Astrocyte (in vitro differentiated cells and primary cell): ENCODE results near the gene PNPLA6. TPM values are rescaled to one million over a fixed set of nuclear protein-coding genes. Genes with fewer than 3 reads are reported as not detected.

Source experiments
- DNase-seq: peaks from one replicate; pipeline ENCODE4 v3.0.0-alpha.2; 2010; ENCODE audit warnings: low read depth
- FAIRE-seq: peaks from 2 replicates; lab custom pipeline; 2011; peaks lifted over from hg19 to GRCh38; lab: Jason Lieb, UNC
- H2AFZ ChIP-seq: 2 replicates; pipeline ENCODE4 v1.6.0; 2012; ENCODE audit warnings: low read depth, low read length, inconsistent platforms
- H3K27ac ChIP-seq: 2 replicates; pipeline ENCODE4 v1.5.1; 2011; ENCODE audit warnings: low read depth, low read length, inconsistent platforms
- H3K27me3 ChIP-seq: 2 replicates; pipeline ENCODE4 v1.6.0; 2011; ENCODE audit warnings: low read length, inconsistent platforms; ENCODE audit not compliant: insufficient read depth
- H3K36me3 ChIP-seq: 2 replicates; pipeline ENCODE4 v1.5.1; 2011; ENCODE audit warnings: low read length, inconsistent platforms; ENCODE audit not compliant: insufficient read depth
- H3K4me1 ChIP-seq: 2 replicates; pipeline ENCODE4 v1.5.1; 2011; ENCODE audit warnings: low read length, inconsistent platforms; ENCODE audit not compliant: insufficient read depth
- H3K4me2 ChIP-seq: 2 replicates; pipeline ENCODE4 v1.6.0; 2012; ENCODE audit warnings: low read length, inconsistent platforms
- H3K4me3 ChIP-seq: 2 replicates; pipeline ENCODE4 v1.5.1; 2011; ENCODE audit warnings: low read depth, mild to moderate bottlenecking, low read length, inconsistent platforms; ENCODE audit not compliant: insufficient read depth
- H3K79me2 ChIP-seq: 2 replicates; pipeline ENCODE4 v1.6.0; 2012; ENCODE audit warnings: mild to moderate bottlenecking, low read length, inconsistent platforms; ENCODE audit not compliant: insufficient read depth
- H3K9ac ChIP-seq: 2 replicates; pipeline ENCODE4 v1.6.0; 2012; ENCODE audit warnings: mild to moderate bottlenecking, low read length, inconsistent platforms
- H3K9me3 ChIP-seq: 2 replicates; pipeline ENCODE4 v1.5.1; 2012; ENCODE audit warnings: low read depth, mild to moderate bottlenecking, low read length, inconsistent platforms; ENCODE audit not compliant: insufficient read depth
- H4K20me1 ChIP-seq: 2 replicates; pipeline ENCODE4 v1.6.0; 2012; ENCODE audit warnings: low read length, inconsistent platforms; ENCODE audit not compliant: insufficient read depth
- H3K27ac Mint-ChIP-seq: one replicate; pipeline ENCODE4 v1.8.0; 2021; ENCODE audit warnings: mild to moderate bottlenecking, mixed read lengths; ENCODE audit not compliant: unreplicated experiment
- H3K27me3 Mint-ChIP-seq: one replicate; pipeline ENCODE4 v1.8.0; 2021; ENCODE audit warnings: low read depth, mixed read lengths; ENCODE audit not compliant: unreplicated experiment
- H3K36me3 Mint-ChIP-seq: one replicate; pipeline ENCODE4 v1.8.0; 2021; ENCODE audit warnings: low read depth, mixed read lengths; ENCODE audit not compliant: unreplicated experiment
- H3K4me1 Mint-ChIP-seq: one replicate; pipeline ENCODE4 v1.8.0; 2021; ENCODE audit warnings: low read depth, mixed read lengths; ENCODE audit not compliant: unreplicated experiment
- H3K4me3 Mint-ChIP-seq: one replicate; pipeline ENCODE4 v1.8.0; 2021; ENCODE audit warnings: mild to moderate bottlenecking, moderate library complexity, mixed read lengths; ENCODE audit not compliant: unreplicated experiment
- H3K9me3 Mint-ChIP-seq: one replicate; pipeline ENCODE4 v1.8.0; 2021; ENCODE audit warnings: mild to moderate bottlenecking, mixed read lengths; ENCODE audit not compliant: unreplicated experiment
- EZH2 ChIP-seq: IDR thresholded peaks from 2 replicates; pipeline ENCODE4 v1.6.1; 2012; ENCODE audit warnings: mild to moderate bottlenecking, low read length, inconsistent platforms; ENCODE audit not compliant: insufficient read depth
- total RNA-seq: library from RNA; stranded (reverse); gene quantifications from 2 replicates; pipeline ENCODE4 v1.2.1, GENCODE V29; 2021
- TF ChIP-seq, protein P1 (sequence below): IDR thresholded peaks from 2 replicates; pipeline ENCODE4 v1.5.1; 2011; ENCODE audit warnings: low read depth, mild to moderate bottlenecking, inconsistent platforms, low read length, moderate library complexity; ENCODE audit not compliant: insufficient read depth

PNPLA6 gene
- total RNA-seq, 1 donor from 2014 or later, result 90.2 TPM

DNA sequence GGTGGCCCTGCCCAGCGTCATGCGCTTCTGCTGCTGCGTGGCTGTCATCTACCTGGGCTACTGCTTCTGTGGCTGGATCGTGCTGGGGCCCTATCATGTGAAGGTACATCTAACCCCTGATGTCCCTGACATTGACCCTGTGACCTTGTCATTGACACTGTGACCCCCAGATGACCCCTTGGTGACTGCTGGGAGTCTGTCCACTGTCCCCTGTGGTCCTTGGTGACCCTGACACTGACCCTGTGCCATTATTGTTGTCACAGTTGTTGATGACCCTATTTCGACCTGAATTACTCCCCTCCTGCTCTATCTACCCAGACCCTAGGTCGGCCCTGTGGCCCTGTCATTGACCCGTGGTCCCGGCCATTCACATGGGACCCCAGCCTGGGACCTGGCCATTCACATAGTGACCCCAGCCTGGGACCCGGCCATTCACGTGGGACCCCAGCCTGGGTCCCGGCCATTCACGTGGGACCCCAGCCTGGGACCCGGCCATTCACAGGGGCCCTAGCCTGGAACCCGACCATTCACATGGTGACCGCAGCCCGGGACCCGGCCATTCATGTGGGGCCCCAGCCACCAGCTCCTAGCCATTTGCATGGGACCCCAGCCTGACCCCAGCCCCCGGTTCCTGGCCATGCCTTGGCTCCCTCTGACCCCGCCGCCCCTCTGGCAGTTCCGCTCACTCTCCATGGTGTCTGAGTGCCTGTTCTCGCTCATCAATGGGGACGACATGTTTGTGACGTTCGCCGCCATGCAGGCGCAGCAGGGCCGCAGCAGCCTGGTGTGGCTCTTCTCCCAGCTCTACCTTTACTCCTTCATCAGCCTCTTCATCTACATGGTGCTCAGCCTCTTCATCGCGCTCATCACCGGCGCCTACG is 5.7 kb upstream of the PNPLA6 start:
- H3K27ac Mint-ChIP-seq, result no peak overlapping the region
- no peak for FAIRE-seq

DNA sequence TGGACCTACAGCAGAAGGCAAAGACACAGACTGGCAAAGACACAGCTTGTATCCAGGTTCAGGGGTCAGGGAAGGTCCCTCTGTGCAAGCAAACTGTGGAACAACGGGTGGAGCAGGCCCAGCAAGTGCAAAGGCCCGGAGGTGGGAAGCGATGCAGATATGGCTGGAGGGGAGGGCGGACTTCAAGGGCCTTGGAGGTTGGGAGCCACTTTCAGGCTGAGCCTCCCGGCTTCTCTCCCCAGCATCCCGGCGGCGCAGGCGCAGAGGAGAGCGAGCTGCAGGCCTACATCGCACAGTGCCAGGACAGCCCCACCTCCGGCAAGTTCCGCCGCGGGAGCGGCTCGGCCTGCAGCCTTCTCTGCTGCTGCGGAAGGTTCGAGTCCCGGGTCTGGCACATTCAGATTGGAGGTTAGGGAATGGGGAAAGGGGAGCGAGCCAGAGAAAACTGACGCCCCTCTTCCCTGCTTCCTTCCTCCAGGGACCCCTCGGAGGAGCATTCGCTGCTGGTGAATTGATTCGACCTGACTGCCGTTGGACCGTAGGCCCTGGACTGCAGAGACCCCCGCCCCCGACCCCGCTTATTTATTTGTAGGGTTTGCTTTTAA is 2.1 kb upstream of the PNPLA6 start:
- Mint-ChIP-seq H3K27me3 (no peaks in the 10 kb centered on the region), H3K4me1 (peaks cover 4% of the 10 kb centered on the region), H3K27ac (peak overlapping the region; percentile 62), H3K36me3 (peaks cover 4% of the 10 kb centered on the region), H3K4me3 (peak overlapping the region; percentile 97), H3K9me3 (no peaks in the 10 kb centered on the region)
- TF ChIP-seq EZH2, result no peak
- TF ChIP-seq, protein P1, sequence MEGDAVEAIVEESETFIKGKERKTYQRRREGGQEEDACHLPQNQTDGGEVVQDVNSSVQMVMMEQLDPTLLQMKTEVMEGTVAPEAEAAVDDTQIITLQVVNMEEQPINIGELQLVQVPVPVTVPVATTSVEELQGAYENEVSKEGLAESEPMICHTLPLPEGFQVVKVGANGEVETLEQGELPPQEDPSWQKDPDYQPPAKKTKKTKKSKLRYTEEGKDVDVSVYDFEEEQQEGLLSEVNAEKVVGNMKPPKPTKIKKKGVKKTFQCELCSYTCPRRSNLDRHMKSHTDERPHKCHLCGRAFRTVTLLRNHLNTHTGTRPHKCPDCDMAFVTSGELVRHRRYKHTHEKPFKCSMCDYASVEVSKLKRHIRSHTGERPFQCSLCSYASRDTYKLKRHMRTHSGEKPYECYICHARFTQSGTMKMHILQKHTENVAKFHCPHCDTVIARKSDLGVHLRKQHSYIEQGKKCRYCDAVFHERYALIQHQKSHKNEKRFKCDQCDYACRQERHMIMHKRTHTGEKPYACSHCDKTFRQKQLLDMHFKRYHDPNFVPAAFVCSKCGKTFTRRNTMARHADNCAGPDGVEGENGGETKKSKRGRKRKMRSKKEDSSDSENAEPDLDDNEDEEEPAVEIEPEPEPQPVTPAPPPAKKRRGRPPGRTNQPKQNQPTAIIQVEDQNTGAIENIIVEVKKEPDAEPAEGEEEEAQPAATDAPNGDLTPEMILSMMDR, result no peak
- Histone ChIP-seq H3K4me3 (peak overlapping the region; percentile 90), H3K36me3 (no peaks in the 10 kb centered on the region), H4K20me1 (no peaks in the 10 kb centered on the region), H3K9me3 (no peaks in the 10 kb centered on the region), H3K4me2 (peak overlapping the region; percentile 97), H3K27me3 (no peaks in the 10 kb centered on the region), H3K27ac (peak overlapping the region; percentile 58), H3K79me2 (peaks cover 9% of the 10 kb centered on the region), H2AFZ (peak overlapping the region; percentile 73), H3K4me1 (peaks cover 6% of the 10 kb centered on the region), H3K9ac (peak overlapping the region; percentile 87)
- FAIRE-seq (no peak), DNase-seq (no peak)

More for the DNA sequence above, 5.7 kb upstream of the PNPLA6 start:
- H3K27ac ChIP-seq, result no peak overlapping the region
- no peaks in the 10 kb centered on the region for H3K9me3 ChIP-seq
- peaks cover 4% of the 10 kb centered on the region for H3K36me3 ChIP-seq
- Mint-ChIP-seq H3K4me1 (peaks cover 4% of the 10 kb centered on the region), H3K4me3 (no peak overlapping the region), H3K27me3 (no peaks in the 10 kb centered on the region), H3K36me3 (no peaks in the 10 kb centered on the region), H3K9me3 (no peaks in the 10 kb centered on the region)
- H3K4me2 ChIP-seq, result no peak overlapping the region
- no peak overlapping the region for H3K9ac ChIP-seq
- no peak overlapping the region for H2AFZ ChIP-seq
- no peak for DNase-seq
- H3K4me3 ChIP-seq, result no peak overlapping the region
- no peaks in the 10 kb centered on the region for H3K27me3 ChIP-seq
- no peaks in the 10 kb centered on the region for H3K79me2 ChIP-seq
- H4K20me1 ChIP-seq, result no peaks in the 10 kb centered on the region
- H3K4me1 ChIP-seq, result no peaks in the 10 kb centered on the region
- TF ChIP-seq, protein P1, result no peak
- no peak for TF ChIP-seq EZH2
